IMR-90 (cell line): Measurements from ENCODE around the gene DOLPP1. TPM values are rescaled to one million over a fixed set of nuclear protein-coding genes. Genes with fewer than 3 reads are reported as not detected.

Experiments
- ATAC-seq: fragments of 200-7000 bp; cut with Tn5 transposase; 2 replicates; pipeline ENCODE4 v1.9.1; 2020; ENCODE audit warnings: low read depth, mild to moderate bottlenecking, moderate library complexity
- BruUV-seq: library from RNA; stranded (reverse); fragments of 400-500 nt; replicated peaks from 2 replicates; lab custom pipeline; 2021; lab: Mats Ljungman, UMichigan
- CTCF ChIA-PET: fragments of 300-600 bp; formaldehyde crosslinking; extraction: SDS; loops from one replicate; lab custom pipeline; 2021; ENCODE audit warnings: antibody characterized with exemption; lab: Yijun Ruan, JAX
- POLR2A ChIA-PET: fragments of 300-600 bp; sonication (Branson Sonifier 250); formaldehyde crosslinking; loops from one replicate; lab custom pipeline; 2022; ENCODE audit warnings: antibody characterized with exemption; ENCODE audit not compliant: unreplicated experiment; lab: Charles Lee
- DNase-seq: peaks from one replicate; pipeline ENCODE4 v3.0.0; 2013
- H2AFZ ChIP-seq: replicated peaks from 2 replicates; pipeline ENCODE3; 2013; ENCODE audit warnings: low read length, mild to moderate bottlenecking; ENCODE audit not compliant: poor library complexity
- H2AK5ac ChIP-seq: 2 replicates; pipeline ENCODE4 v1.6.1; 2013; ENCODE audit warnings: low read depth, low read length, inconsistent platforms
- H2AK9ac ChIP-seq: replicated peaks from 2 replicates; pipeline ENCODE3; 2013; ENCODE audit warnings: mild to moderate bottlenecking, low read depth, low read length, moderate library complexity; ENCODE audit not compliant: poor library complexity
- H2BK120ac ChIP-seq: 2 replicates; pipeline ENCODE4 v1.6.1; 2013; ENCODE audit warnings: low read depth, low read length, inconsistent platforms
- H2BK15ac ChIP-seq: 3 replicates; pipeline ENCODE4 v1.6.1; 2013; ENCODE audit warnings: low read depth, low read length, inconsistent platforms
- H2BK20ac ChIP-seq: 2 replicates; pipeline ENCODE4 v1.6.1; 2013; ENCODE audit warnings: low read depth, mild to moderate bottlenecking, inconsistent platforms, low read length, moderate library complexity
- H2BK5ac ChIP-seq: 2 replicates; pipeline ENCODE4 v1.6.1; 2013; ENCODE audit warnings: mild to moderate bottlenecking, low read depth, low read length, inconsistent platforms; ENCODE audit not compliant: poor library complexity, severe bottlenecking
- H3K14ac ChIP-seq: replicated peaks from 2 replicates; pipeline ENCODE4 v1.6.1; 2013; ENCODE audit warnings: low read depth, low read length, inconsistent platforms
- H3K18ac ChIP-seq: 2 replicates; pipeline ENCODE4 v1.6.1; 2013; ENCODE audit warnings: low read depth, low read length, control low read depth
- H3K23ac ChIP-seq: 2 replicates; pipeline ENCODE4 v1.6.1; 2013; ENCODE audit warnings: low read depth, low read length, inconsistent platforms
- H3K27ac ChIP-seq: 2 replicates; pipeline ENCODE4 v1.5.1; 2013; ENCODE audit warnings: mild to moderate bottlenecking, control low read depth, low read length; ENCODE audit not compliant: insufficient read depth
- H3K27me3 ChIP-seq: 2 replicates; pipeline ENCODE4 v1.6.1; 2013; ENCODE audit warnings: low read length; ENCODE audit not compliant: control insufficient read depth, insufficient read depth
- H3K36me3 ChIP-seq: 2 replicates; pipeline ENCODE4 v1.6.1; 2013; ENCODE audit warnings: low read length, mixed read lengths; ENCODE audit not compliant: control insufficient read depth, insufficient read depth
- H3K4ac ChIP-seq: 2 replicates; pipeline ENCODE4 v1.6.1; 2013; ENCODE audit warnings: low read depth, low read length, inconsistent platforms
- H3K4me1 ChIP-seq: 2 replicates; pipeline ENCODE4 v1.6.1; 2013; ENCODE audit warnings: low read length, mixed read lengths; ENCODE audit not compliant: control insufficient read depth, insufficient read depth
- H3K4me2 ChIP-seq: 2 replicates; pipeline ENCODE4 v1.6.1; 2013; ENCODE audit warnings: low read depth, mild to moderate bottlenecking, control low read depth, low read length, moderate library complexity
- H3K4me3 ChIP-seq: 2 replicates; pipeline ENCODE4 v1.5.1; 2013; ENCODE audit warnings: low read depth, mild to moderate bottlenecking, control low read depth, low read length, moderate library complexity; ENCODE audit not compliant: insufficient read depth
- H3K56ac ChIP-seq: 2 replicates; pipeline ENCODE4 v1.6.1; 2013; ENCODE audit warnings: low read length, inconsistent platforms; ENCODE audit not compliant: insufficient read depth; ENCODE audit errors: extremely low read depth
- H3K79me1 ChIP-seq, 2 experiments: 2 replicates each; pipeline ENCODE4 v1.6.1; 2013; ENCODE audit warnings: low read length in 2 of 2, inconsistent platforms in 1 of 2, low read depth in 1 of 2
- H3K9ac ChIP-seq: 2 replicates; pipeline ENCODE4 v1.6.1; 2013; ENCODE audit warnings: low read depth, low read length, control low read depth
- H3K9me1 ChIP-seq: 2 replicates; pipeline ENCODE4 v1.6.1; 2013; ENCODE audit warnings: low read length, inconsistent platforms; ENCODE audit not compliant: insufficient read depth
- H3K9me3 ChIP-seq: 2 replicates; pipeline ENCODE4 v1.6.1; 2013; ENCODE audit warnings: low read length; ENCODE audit not compliant: control insufficient read depth, insufficient read depth
- H4K20me1 ChIP-seq: 2 replicates; pipeline ENCODE4 v1.6.1; 2013; ENCODE audit warnings: low read length, inconsistent platforms; ENCODE audit not compliant: insufficient read depth
- H4K5ac ChIP-seq: 2 replicates; pipeline ENCODE4 v1.6.1; 2013; ENCODE audit warnings: mild to moderate bottlenecking, low read depth, low read length, control low read depth
- H4K8ac ChIP-seq, 2 experiments: 2 replicates each; pipeline ENCODE4 v1.6.1; 2013; ENCODE audit warnings: low read depth in 2 of 2, low read length in 2 of 2, control low read depth in 1 of 2, inconsistent platforms in 1 of 2
- H4K91ac ChIP-seq: 2 replicates; pipeline ENCODE4 v1.6.1; 2013; ENCODE audit warnings: low read depth, low read length, inconsistent platforms; ENCODE audit not compliant: insufficient read depth
- MAFK ChIP-seq: IDR thresholded peaks from 2 replicates; pipeline ENCODE4 v1.6.1; 2012; ENCODE audit warnings: low read depth, low read length, improper control_type of control experiment
- MXI1 ChIP-seq: IDR thresholded peaks from 2 replicates; pipeline ENCODE4 v1.6.1; 2012; ENCODE audit warnings: low read depth, mild to moderate bottlenecking, low read length, moderate library complexity, borderline replicate concordance
- POLR2A ChIP-seq: IDR thresholded peaks from 2 replicates; pipeline ENCODE4 v1.6.1; 2012; ENCODE audit warnings: mild to moderate bottlenecking, low read depth, low read length
- WGBS, 2 experiments: methylation state at CpG; one replicate each; pipeline versions ENCODE4 v1.1.5 to v1.1.7; 2013; ENCODE audit warnings: missing lambda C conversion rate in 2 of 2; ENCODE audit not compliant: insufficient read length in 1 of 2; ENCODE audit errors: extremely low coverage in 2 of 2; 5-methylcytosine and 5-hydroxymethylcytosine counted together
- dilution Hi-C: fragments of 300-500 bp; cut with HindIII; formaldehyde crosslinking; loops from one replicate; pipeline ENCODE4 v1.14.3; 2018; ENCODE audit warnings: low sequenced_read_pairs; ENCODE audit not compliant: unreplicated experiment
- in situ Hi-C: fragments of 300-500 bp; cut with MboI; formaldehyde crosslinking; loops from 3 replicates; pipeline ENCODE4 v1.14.3; 2019; ENCODE audit warnings: low sequenced_read_pairs, inconsistent platforms, mixed read lengths
- intact Hi-C: fragments of 100-400 bp; cut with micrococcal nuclease; formaldehyde crosslinking; loops from 2 replicates; pipeline ENCODE4 v1.10.0; 2022
- polyA plus RNA-seq, 3 experiments: library from polyadenylated mRNA; depleted of rRNA; stranded (reverse); fragments of >200 nt; gene quantifications; 2 replicates each; pipeline ENCODE4 v1.2.3, GENCODE V29; 2012; ENCODE audit warnings: low replicate concordance in 1 of 3
- total RNA-seq: library from RNA; depleted of rRNA; stranded (reverse); fragments of >200 nt; gene quantifications from 2 replicates; pipeline ENCODE4 v1.2.3, GENCODE V29; 2012
- TF ChIP-seq, protein P1 (sequence below): conservative IDR thresholded peaks from 2 replicates; pipeline ENCODE4 v1.5.1; 2012; ENCODE audit warnings: mild to moderate bottlenecking, low read depth, low read length, improper control_type of control experiment

The DOLPP1 gene
- total and polyA plus RNA-seq, 2 of the 4 experiments (the other 2 are of a cell fraction) = 7.0 to 16.5 TPM

DNA sequence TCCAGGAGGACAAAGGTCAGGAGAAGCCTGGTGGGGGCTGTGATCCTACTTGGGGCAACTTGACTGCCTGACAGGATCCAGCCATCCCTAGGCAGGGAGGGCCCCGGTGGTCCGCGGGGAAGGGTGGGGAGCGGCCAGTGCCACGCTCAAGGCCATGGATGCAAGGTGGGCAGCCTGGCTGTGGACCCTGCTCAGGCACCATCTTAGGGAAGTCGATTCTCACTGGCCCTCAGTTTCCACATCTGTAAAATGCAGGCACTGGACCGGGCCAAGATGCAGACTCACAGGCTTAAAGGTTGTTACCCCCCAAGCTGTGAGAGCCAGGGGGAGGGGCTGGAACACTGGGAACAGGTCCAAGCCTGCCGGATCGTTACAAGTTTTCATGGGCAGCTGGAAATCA lies 8.7 kb upstream of the DOLPP1 start:
- in situ Hi-C loops (no loop called here), dilution Hi-C loops (no loop called here), intact Hi-C loops (no loop called here)
- no peak overlapping the region for H3K27ac ChIP-seq
- H3K4ac ChIP-seq = no peak overlapping the region
- no peak overlapping the region for H2BK120ac ChIP-seq
- 0 out of 2 replicates have a peak, but pooled peaks cover 6% of the 10 kb centered on the region for H3K9me1 ChIP-seq
- H3K23ac ChIP-seq = no peak overlapping the region
- no peaks in the 10 kb centered on the region for H3K4me1 ChIP-seq
- ChIA-PET POLR2A (no interaction called here), CTCF (no interaction called here)
- no peak overlapping the region for H4K91ac ChIP-seq
- no peak overlapping the region for H2BK20ac ChIP-seq
- no peak overlapping the region for H3K4me2 ChIP-seq
- no peak overlapping the region for H2AK5ac ChIP-seq
- no peak for DNase-seq
- no peak overlapping the region for H3K9ac ChIP-seq
- no peaks in the 10 kb centered on the region for H4K20me1 ChIP-seq
- H3K18ac ChIP-seq = no peak overlapping the region
- TF ChIP-seq POLR2A (no peak), MAFK (no peak), MXI1 (no peak)
- TF ChIP-seq, protein P1, sequence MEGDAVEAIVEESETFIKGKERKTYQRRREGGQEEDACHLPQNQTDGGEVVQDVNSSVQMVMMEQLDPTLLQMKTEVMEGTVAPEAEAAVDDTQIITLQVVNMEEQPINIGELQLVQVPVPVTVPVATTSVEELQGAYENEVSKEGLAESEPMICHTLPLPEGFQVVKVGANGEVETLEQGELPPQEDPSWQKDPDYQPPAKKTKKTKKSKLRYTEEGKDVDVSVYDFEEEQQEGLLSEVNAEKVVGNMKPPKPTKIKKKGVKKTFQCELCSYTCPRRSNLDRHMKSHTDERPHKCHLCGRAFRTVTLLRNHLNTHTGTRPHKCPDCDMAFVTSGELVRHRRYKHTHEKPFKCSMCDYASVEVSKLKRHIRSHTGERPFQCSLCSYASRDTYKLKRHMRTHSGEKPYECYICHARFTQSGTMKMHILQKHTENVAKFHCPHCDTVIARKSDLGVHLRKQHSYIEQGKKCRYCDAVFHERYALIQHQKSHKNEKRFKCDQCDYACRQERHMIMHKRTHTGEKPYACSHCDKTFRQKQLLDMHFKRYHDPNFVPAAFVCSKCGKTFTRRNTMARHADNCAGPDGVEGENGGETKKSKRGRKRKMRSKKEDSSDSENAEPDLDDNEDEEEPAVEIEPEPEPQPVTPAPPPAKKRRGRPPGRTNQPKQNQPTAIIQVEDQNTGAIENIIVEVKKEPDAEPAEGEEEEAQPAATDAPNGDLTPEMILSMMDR = no peak
- no peak overlapping the region for H2AFZ ChIP-seq
- no peak overlapping the region for H4K5ac ChIP-seq
- ATAC-seq = no peak
- no peak overlapping the region for H4K8ac ChIP-seq
- H3K4me3 ChIP-seq = no peak overlapping the region
- no peaks in the 10 kb centered on the region for H3K27me3 ChIP-seq
- H2AK9ac ChIP-seq = no peak overlapping the region
- no peak overlapping the region for H2BK5ac ChIP-seq
- H3K79me1 ChIP-seq = no peaks in the 10 kb centered on the region
- no peak overlapping the region for H2BK15ac ChIP-seq
- WGBS, 2 experiments = 67% methylated on average over 7 of the region's 9 CpGs; no CpG with 5 or more reads in 1 of the 2 experiments
- H3K9me3 ChIP-seq = no peaks in the 10 kb centered on the region
- H3K14ac ChIP-seq = no peak overlapping the region
- peaks cover 14% of the 10 kb centered on the region; the same call in 1 of the 2 replicates for H3K36me3 ChIP-seq
- BruUV-seq = no TSS peak
- H3K56ac ChIP-seq = no peak overlapping the region
